H1 (cell line): Measurements from ENCODE around the gene PLXND1. TPM values are rescaled to one million over a fixed set of nuclear protein-coding genes. Genes with fewer than 3 reads are reported as not detected.

ENCODE experiments used
- EZH2 ChIP-seq: fragments of 200-600 bp; sonication (generic); IDR thresholded peaks from 2 replicates; pipeline ENCODE4 v1.7.1; 2012; ENCODE audit warnings: low read depth, mild to moderate bottlenecking, moderate library complexity, low read length, inconsistent platforms; ENCODE audit not compliant: severe bottlenecking
- JUND ChIP-seq: IDR thresholded peaks from 2 replicates; pipeline ENCODE4 v1.6.1; 2011; ENCODE audit warnings: mild to moderate bottlenecking, improper control_type of control experiment, low read length
- RNF2 ChIP-seq: fragments of 200-900, 300-1000 bp; sonication (generic); IDR thresholded peaks from 2 replicates; pipeline ENCODE4 v1.7.1; 2016; ENCODE audit warnings: borderline replicate concordance, low read depth, mild to moderate bottlenecking, antibody characterized with exemption, low read length; ENCODE audit not compliant: poor library complexity, severe bottlenecking; ENCODE audit errors: missing control alignments
- RXRA ChIP-seq: IDR thresholded peaks from 2 replicates; pipeline ENCODE4 v1.6.1; 2011; ENCODE audit warnings: low read depth, mild to moderate bottlenecking, low read length, moderate library complexity; ENCODE audit not compliant: insufficient read depth
- SP1 ChIP-seq: IDR thresholded peaks from 2 replicates; pipeline ENCODE4 v1.6.1; 2011; ENCODE audit warnings: low read depth, low read length
- YY1 ChIP-seq: IDR thresholded peaks from 2 replicates; pipeline ENCODE4 v1.6.1; 2011; ENCODE audit warnings: low read depth, mild to moderate bottlenecking, low read length
- polyA plus RNA-seq, 7 experiments: library from polyadenylated mRNA; depleted of rRNA in 3 of 7; stranded (reverse) in 5 of 7; unstranded in 2 of 7; fragments of >200 nt in 5 of 7; fragments of 200-250 nt in 2 of 7; gene quantifications; 1 replicate in 5 of 7; 2 replicates in 1 of 7; 4 replicates in 1 of 7; pipeline versions ENCODE4 v1.2.1 to v1.2.3, GENCODE V29; 2011 to 2013; ENCODE audit warnings: missing spikeins in 2 of 7, mixed read lengths in 2 of 7
- total RNA-seq: library from RNA; stranded (reverse); fragmentation: NEBNext Ultra II Directional; extraction: Animal tissue kit (Norgen Biotek cat#: 25700); gene quantifications from 2 replicates; pipeline ENCODE4 v1.2.1, GENCODE V29; 2021

PLXND1 gene
- total and polyA plus RNA-seq, 2 of the 8 experiments (the other 6 are each of a cell fraction or from before 2014, with no cell fraction given) = 17.7 to 66.4 TPM

GRCh38 chr3:129573493-129573892, 33.0 kb downstream of the PLXND1 start (continued):
- TF ChIP-seq JUND (no peak), EZH2 (no peak), RXRA (no peak), SP1 (no peak), RNF2 (no peak), YY1 (no peak)
